ENCODE data around the gene GPR152. TPM values are rescaled to one million over a fixed set of nuclear protein-coding genes. Genes with fewer than 3 reads are reported as not detected.

GPR152 gene, protein sequence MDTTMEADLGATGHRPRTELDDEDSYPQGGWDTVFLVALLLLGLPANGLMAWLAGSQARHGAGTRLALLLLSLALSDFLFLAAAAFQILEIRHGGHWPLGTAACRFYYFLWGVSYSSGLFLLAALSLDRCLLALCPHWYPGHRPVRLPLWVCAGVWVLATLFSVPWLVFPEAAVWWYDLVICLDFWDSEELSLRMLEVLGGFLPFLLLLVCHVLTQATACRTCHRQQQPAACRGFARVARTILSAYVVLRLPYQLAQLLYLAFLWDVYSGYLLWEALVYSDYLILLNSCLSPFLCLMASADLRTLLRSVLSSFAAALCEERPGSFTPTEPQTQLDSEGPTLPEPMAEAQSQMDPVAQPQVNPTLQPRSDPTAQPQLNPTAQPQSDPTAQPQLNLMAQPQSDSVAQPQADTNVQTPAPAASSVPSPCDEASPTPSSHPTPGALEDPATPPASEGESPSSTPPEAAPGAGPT
- not detected in 2 replicates for total RNA-seq (2012; rRNA removed)

DNA sequence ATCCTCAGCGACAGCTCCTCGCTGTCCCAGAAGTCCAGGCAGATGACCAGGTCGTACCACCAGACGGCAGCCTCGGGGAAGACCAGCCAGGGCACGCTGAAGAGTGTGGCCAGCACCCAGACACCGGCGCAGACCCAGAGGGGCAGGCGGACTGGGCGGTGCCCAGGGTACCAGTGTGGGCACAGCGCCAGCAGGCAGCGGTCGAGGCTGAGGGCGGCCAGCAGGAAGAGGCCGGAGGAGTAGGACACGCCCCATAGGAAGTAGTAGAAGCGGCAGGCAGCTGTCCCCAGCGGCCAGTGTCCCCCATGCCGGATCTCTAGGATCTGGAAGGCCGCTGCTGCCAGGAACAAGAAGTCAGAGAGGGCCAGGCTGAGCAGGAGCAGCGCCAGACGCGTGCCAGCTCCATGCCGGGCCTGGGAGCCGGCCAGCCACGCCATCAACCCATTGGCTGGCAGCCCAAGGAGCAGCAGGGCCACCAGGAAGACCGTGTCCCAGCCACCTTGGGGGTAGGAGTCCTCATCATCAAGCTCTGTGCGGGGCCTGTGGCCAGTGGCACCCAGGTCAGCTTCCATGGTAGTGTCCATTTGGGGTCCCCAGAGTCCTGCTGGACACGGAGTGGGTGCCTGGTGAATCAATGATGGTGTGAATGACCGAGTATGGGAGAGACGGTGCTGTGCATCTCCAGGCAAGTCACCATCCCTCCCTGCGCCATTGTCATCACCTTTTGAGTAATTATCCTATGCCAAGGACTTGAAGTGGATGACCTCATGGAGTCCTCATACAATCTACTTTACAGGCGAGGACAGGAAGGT, at the start of gene GPR152:
Gene GPR152, minus strand, starts transcription at position 589 of the 812 bp plus-strand sequence. Its CDS starts 5 bp downstream, at position 584.
- H3K9ac ChIP-seq (ENCODE audit: low read depth, low read length) = peak within 1 kb of the TSS; percentile 73
- no peaks in the 10 kb centered on the region for H3K36me3 ChIP-seq (ENCODE audit: insufficient read depth, low read length)
- H3K4me2 ChIP-seq (ENCODE audit: low read length) = peak within 1 kb of the TSS; percentile 83
- H3K27me3 ChIP-seq (ENCODE audit: control insufficient read depth, insufficient read depth, low read length) = no peaks in the 10 kb centered on the region
- H3K4me1 ChIP-seq (ENCODE audit: control insufficient read depth, insufficient read depth, low read length) = peaks cover 14% of the 10 kb centered on the region
- H3K4me3 ChIP-seq (ENCODE audit: low read length) = peak within 1 kb of the TSS; percentile 68
- no peaks in the 10 kb centered on the region for H3K9me3 ChIP-seq (replicated peaks; ENCODE audit: low read length)

GRCh38 chr11:67501854-67502253, 49.3 kb upstream of the GPR152 start:
- no peak overlapping the region for H3K4me3 ChIP-seq (ENCODE audit: low read length)
- H3K9ac ChIP-seq (ENCODE audit: low read depth, low read length) = no peak overlapping the region
- no peaks in the 10 kb centered on the region for H3K9me3 ChIP-seq (replicated peaks; ENCODE audit: low read length)
- peaks cover 11% of the 10 kb centered on the region for H3K36me3 ChIP-seq (ENCODE audit: insufficient read depth, low read length)
- no peak overlapping the region for H3K4me2 ChIP-seq (ENCODE audit: low read length)
- H3K27me3 ChIP-seq (ENCODE audit: control insufficient read depth, insufficient read depth, low read length) = no peaks in the 10 kb centered on the region
- H3K4me1 ChIP-seq (ENCODE audit: control insufficient read depth, insufficient read depth, low read length) = peaks cover 13% of the 10 kb centered on the region

DNA sequence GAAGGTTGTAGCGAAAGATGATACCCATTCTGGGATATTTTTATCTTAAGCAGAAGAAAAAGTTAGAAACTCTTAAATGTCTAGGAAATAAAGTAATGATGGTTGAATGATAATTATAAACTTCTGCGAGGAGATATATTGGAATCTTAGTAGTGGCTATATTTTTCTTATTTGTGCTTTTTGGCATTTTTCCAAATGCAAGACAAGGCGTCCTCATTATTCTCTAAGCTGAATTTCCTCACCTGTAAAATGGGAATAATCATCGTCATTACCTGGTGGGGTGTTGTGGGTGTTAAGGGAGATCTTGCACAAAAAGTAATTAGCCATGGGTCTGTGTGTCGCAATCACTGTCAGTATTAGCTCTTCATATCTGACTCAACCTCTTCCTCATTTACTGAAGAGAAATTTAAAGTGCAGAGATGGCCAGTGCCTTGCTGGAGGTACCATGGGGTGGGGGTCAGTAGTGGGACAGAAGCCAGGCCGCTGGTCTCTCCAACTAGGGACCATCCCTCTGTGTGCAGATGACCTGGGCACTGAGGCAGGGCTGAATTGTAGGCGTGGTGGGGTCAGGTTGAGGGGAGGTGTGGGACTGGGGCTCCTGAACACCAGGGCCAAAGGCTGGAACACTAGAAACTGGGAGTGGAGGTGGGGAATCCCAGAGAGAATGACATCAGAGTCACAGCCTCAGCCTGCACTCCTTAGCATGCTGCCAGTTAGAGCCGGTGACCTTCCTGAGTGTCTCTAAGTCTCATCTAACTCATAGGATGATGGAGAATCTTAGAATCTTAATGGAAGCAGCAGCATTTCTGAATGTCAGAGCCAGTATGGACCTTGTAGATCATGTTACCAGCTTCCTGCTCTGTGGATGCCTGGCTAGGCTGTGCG, 48.5 kb upstream of the GPR152 start:
- peaks cover 11% of the 10 kb centered on the region for H3K36me3 ChIP-seq (ENCODE audit: insufficient read depth, low read length)
- H3K27me3 ChIP-seq (ENCODE audit: control insufficient read depth, insufficient read depth, low read length) = no peaks in the 10 kb centered on the region
- no peak overlapping the region for H3K9ac ChIP-seq (ENCODE audit: low read depth, low read length)
- no peaks in the 10 kb centered on the region for H3K9me3 ChIP-seq (replicated peaks; ENCODE audit: low read length)
- H3K4me1 ChIP-seq (ENCODE audit: control insufficient read depth, insufficient read depth, low read length) = peaks cover 13% of the 10 kb centered on the region
- no peak overlapping the region for H3K4me2 ChIP-seq (ENCODE audit: low read length)
- H3K4me3 ChIP-seq (ENCODE audit: low read length) = no peak overlapping the region

- Histone ChIP-seq H3K36me3 (ENCODE audit: insufficient read depth, low read length) (peaks cover 13% of the 10 kb centered on the region), H3K9me3 (replicated peaks; ENCODE audit: low read length) (no peaks in the 10 kb centered on the region), H3K4me1 (ENCODE audit: control insufficient read depth, insufficient read depth, low read length) (peaks cover 8% of the 10 kb centered on the region), H3K27me3 (ENCODE audit: control insufficient read depth, insufficient read depth, low read length) (no peaks in the 10 kb centered on the region), H3K4me2 (ENCODE audit: low read length) (no peak overlapping the region), H3K9ac (ENCODE audit: low read depth, low read length) (no peak overlapping the region), H3K4me3 (ENCODE audit: low read length) (no peak overlapping the region)
Measured at GRCh38 chr11:67500484-67500821, 47.9 kb upstream of the GPR152 start.

DNA sequence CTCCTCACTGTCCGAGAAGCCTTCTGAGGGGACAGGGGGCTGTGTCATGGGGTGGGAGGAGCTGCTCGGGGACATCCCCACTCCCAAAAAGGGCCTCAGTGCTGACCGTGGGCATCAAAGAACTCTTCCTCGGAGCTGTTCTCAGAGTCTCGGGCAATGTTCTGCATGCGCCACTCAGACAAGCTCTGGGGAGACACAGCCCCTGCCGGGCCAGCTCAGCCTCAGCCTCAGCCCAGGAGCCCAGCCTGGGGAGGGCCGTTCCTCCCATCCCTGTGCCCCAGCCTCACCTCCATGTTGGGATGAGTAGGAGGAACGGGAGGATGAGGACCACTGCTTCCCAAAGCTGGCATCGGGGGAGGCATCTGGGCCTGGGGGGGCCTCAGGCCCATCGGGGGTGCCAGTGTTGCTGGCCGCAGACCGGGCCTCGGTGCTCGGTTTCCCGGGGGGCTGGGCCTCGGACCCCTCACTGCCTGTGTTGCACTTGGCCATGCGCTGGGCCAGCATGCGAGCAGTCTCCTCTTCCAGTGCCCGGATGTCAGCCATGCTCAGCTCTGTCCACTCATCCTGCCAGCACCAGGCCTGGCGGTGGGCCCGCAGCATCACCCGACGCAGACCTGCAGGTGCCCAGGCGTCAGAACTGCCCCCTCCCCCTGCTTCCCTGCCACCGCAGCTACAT, 47.4 kb upstream of the GPR152 start:
- no peaks in the 10 kb centered on the region for H3K9me3 ChIP-seq (replicated peaks; ENCODE audit: low read length)
- H3K4me1 ChIP-seq (ENCODE audit: control insufficient read depth, insufficient read depth, low read length) = peaks cover 6% of the 10 kb centered on the region
- H3K36me3 ChIP-seq (ENCODE audit: insufficient read depth, low read length) = peaks cover 13% of the 10 kb centered on the region
- no peak overlapping the region for H3K4me2 ChIP-seq (ENCODE audit: low read length)
- H3K27me3 ChIP-seq (ENCODE audit: control insufficient read depth, insufficient read depth, low read length) = no peaks in the 10 kb centered on the region
- H3K9ac ChIP-seq (ENCODE audit: low read depth, low read length) = no peak overlapping the region
- H3K4me3 ChIP-seq (ENCODE audit: low read length) = no peak overlapping the region

GRCh38 chr11:67498544-67498972, 46.0 kb upstream of the GPR152 start:
- Histone ChIP-seq H3K9ac (ENCODE audit: low read depth, low read length) (no peak overlapping the region), H3K4me1 (ENCODE audit: control insufficient read depth, insufficient read depth, low read length) (peaks cover 1% of the 10 kb centered on the region), H3K36me3 (ENCODE audit: insufficient read depth, low read length) (peaks cover 13% of the 10 kb centered on the region), H3K4me2 (ENCODE audit: low read length) (no peak overlapping the region), H3K9me3 (replicated peaks; ENCODE audit: low read length) (no peaks in the 10 kb centered on the region), H3K4me3 (ENCODE audit: low read length) (no peak overlapping the region), H3K27me3 (ENCODE audit: control insufficient read depth, insufficient read depth, low read length) (no peaks in the 10 kb centered on the region)

DNA sequence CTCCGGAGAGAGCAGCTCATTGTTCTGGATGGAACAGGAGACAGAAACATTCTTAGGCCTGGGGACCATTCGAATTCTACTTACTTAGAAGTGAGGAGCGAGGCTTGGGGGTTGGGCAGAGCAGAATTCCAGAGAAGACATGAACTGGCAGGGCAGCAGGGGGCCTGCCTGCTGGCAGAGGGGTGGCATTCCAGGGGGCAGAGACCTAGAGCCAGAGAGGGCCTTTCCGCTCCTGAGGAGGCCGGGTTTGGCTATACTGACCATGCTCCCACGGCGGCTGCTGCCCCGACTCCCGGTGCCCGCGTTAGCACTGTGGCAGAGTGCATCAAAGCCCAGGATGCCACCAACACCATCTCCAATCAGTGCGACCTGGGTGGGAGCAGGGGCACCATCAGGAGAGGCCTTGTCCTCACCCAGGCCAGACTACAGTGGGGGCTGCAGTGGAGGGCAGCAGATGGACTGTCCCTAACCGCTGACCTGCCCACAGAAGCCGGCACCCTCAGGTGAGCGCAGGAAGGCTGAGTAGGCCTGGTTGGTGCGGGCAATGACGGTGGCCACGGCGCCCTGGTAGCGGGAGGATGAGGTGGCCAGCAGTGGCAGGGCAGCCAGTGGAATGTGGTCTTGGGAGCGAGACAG, 45.2 kb upstream of the GPR152 start:
- H3K4me2 ChIP-seq (ENCODE audit: low read length) = no peak overlapping the region
- H3K9me3 ChIP-seq (replicated peaks; ENCODE audit: low read length) = no peaks in the 10 kb centered on the region
- H3K27me3 ChIP-seq (ENCODE audit: control insufficient read depth, insufficient read depth, low read length) = no peaks in the 10 kb centered on the region
- H3K4me1 ChIP-seq (ENCODE audit: control insufficient read depth, insufficient read depth, low read length) = no peaks in the 10 kb centered on the region
- no peak overlapping the region for H3K9ac ChIP-seq (ENCODE audit: low read depth, low read length)
- H3K4me3 ChIP-seq (ENCODE audit: low read length) = no peak overlapping the region
- H3K36me3 ChIP-seq (ENCODE audit: insufficient read depth, low read length) = peaks cover 15% of the 10 kb centered on the region

DNA sequence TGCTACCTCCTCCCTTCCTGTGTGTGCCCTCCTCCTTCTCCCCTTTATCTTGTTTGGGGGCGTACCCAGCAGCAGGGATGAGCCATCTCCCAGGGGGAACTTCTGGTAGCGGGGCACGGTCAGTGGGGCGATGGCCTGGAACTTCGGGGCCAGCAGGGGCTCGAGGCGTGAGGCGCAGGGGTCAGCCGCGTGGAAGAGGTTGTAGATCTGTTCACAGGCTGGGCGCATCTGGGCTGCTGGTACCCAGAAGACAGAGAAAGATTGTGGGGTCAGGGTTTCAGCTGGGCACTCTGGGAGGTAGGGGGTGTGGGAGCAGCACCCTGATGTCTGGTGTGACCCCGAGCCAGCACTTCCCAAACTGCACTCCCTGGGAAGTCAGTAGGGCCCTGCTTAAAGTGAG, 43.6 kb upstream of the GPR152 start:
- Histone ChIP-seq H3K27me3 (ENCODE audit: control insufficient read depth, insufficient read depth, low read length) (no peaks in the 10 kb centered on the region), H3K9me3 (replicated peaks; ENCODE audit: low read length) (no peaks in the 10 kb centered on the region), H3K4me2 (ENCODE audit: low read length) (no peak overlapping the region), H3K4me3 (ENCODE audit: low read length) (no peak overlapping the region), H3K36me3 (ENCODE audit: insufficient read depth, low read length) (peaks cover 17% of the 10 kb centered on the region), H3K4me1 (ENCODE audit: control insufficient read depth, insufficient read depth, low read length) (no peaks in the 10 kb centered on the region), H3K9ac (ENCODE audit: low read depth, low read length) (no peak overlapping the region)

- no peak overlapping the region for H3K9ac ChIP-seq (ENCODE audit: low read depth, low read length)
- H3K36me3 ChIP-seq (ENCODE audit: insufficient read depth, low read length) = peaks cover 21% of the 10 kb centered on the region
- H3K4me2 ChIP-seq (ENCODE audit: low read length) = no peak overlapping the region
- H3K4me1 ChIP-seq (ENCODE audit: control insufficient read depth, insufficient read depth, low read length) = no peaks in the 10 kb centered on the region
- H3K9me3 ChIP-seq (replicated peaks; ENCODE audit: low read length) = no peaks in the 10 kb centered on the region
- no peak overlapping the region for H3K4me3 ChIP-seq (ENCODE audit: low read length)
- no peaks in the 10 kb centered on the region for H3K27me3 ChIP-seq (ENCODE audit: control insufficient read depth, insufficient read depth, low read length)
Measured at GRCh38 chr11:67495234-67496005, 42.9 kb upstream of the GPR152 start.

Measured in skeletal muscle satellite cell (primary cell).